ENCODE data around the gene CLDN1.

DNA sequence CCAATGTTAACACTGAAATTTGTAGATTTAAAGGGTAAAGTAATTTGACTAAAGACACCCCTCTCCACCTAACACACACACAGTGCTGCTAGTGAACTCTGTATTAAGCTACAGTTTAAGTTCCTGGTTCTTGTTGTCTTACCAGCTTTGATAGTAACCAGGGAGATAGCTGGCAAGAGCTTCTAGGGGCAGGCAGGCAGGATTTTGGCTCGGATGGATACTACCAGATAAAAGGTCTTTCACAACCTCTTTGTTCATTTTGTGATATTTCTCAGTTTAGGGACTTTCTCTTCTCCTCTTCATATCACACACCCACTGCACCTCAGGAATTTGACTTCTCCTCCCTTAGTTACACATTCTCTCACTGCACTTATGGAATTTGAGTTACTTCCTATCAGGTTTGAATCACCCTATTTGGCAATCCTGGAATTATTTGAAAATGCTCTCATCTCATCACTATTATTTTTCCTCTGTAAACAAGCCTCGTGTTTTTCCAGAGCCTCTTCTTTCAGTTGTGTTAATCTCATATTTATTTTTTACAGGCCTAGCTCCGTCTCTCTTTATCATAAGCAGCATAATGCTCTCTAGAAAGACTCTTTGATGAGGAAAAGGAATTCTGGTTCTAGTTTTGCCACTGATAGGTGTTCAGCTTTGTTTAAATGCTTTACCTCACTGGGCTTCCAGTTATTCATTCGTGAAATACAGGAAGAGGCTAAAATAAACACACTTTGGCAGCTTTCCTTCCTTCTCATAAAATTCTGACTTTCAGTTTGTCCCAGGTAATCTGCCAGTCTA, 23.0 kb upstream of the CLDN1 start:
- TF ChIP-seq IRF3 (IDR thresholded peaks at IDR 0.05; ENCODE audit: low read depth, low read length) (no peak), REST (IDR thresholded peaks at IDR 0.05; ENCODE audit: low read depth, low read length) (no peak), EP300 (IDR thresholded peaks at IDR 0.05; ENCODE audit: borderline replicate concordance in 1 of 2, low read depth in 1 of 2, low read length in 1 of 2) (no peak), TCF12 (IDR thresholded peaks at IDR 0.05) (no peak), RFX5 (IDR thresholded peaks at IDR 0.05; ENCODE audit: low read length) (no peak), TAF1 (IDR thresholded peaks at IDR 0.05; ENCODE audit: borderline replicate concordance, low read depth, low read length) (no peak), JUND (IDR thresholded peaks at IDR 0.05) (no peak), NFIC (IDR thresholded peaks at IDR 0.05; ENCODE audit: borderline replicate concordance) (no peak), GATA2 (CRISPR knock-in tag; IDR thresholded peaks at IDR 0.05) (no peak), GABPA (IDR thresholded peaks at IDR 0.05; ENCODE audit: low read depth) (no peak), YY1 (IDR thresholded peaks at IDR 0.05; ENCODE audit: low read depth) (no peak), MAX (IDR thresholded peaks at IDR 0.05; ENCODE audit: low read depth) (no peak)
- TF ChIP-seq, protein P1, sequence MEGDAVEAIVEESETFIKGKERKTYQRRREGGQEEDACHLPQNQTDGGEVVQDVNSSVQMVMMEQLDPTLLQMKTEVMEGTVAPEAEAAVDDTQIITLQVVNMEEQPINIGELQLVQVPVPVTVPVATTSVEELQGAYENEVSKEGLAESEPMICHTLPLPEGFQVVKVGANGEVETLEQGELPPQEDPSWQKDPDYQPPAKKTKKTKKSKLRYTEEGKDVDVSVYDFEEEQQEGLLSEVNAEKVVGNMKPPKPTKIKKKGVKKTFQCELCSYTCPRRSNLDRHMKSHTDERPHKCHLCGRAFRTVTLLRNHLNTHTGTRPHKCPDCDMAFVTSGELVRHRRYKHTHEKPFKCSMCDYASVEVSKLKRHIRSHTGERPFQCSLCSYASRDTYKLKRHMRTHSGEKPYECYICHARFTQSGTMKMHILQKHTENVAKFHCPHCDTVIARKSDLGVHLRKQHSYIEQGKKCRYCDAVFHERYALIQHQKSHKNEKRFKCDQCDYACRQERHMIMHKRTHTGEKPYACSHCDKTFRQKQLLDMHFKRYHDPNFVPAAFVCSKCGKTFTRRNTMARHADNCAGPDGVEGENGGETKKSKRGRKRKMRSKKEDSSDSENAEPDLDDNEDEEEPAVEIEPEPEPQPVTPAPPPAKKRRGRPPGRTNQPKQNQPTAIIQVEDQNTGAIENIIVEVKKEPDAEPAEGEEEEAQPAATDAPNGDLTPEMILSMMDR (IDR thresholded peaks at IDR 0.05): no peak

Measured in SK-N-SH (cell line).